GDM1 (cell line): ENCODE data around the gene AP3M1.
"Not testable (repeated sequence)": the region's sequence is repeated elsewhere in the genome, so short reads cannot be mapped to it uniquely, and the experiment has no call there.

Experiments used
- DNase-seq: peaks from one replicate; lab custom pipeline; 2025; lab: John Stamatoyannopoulos, UW

Gene AP3M1

DNA sequence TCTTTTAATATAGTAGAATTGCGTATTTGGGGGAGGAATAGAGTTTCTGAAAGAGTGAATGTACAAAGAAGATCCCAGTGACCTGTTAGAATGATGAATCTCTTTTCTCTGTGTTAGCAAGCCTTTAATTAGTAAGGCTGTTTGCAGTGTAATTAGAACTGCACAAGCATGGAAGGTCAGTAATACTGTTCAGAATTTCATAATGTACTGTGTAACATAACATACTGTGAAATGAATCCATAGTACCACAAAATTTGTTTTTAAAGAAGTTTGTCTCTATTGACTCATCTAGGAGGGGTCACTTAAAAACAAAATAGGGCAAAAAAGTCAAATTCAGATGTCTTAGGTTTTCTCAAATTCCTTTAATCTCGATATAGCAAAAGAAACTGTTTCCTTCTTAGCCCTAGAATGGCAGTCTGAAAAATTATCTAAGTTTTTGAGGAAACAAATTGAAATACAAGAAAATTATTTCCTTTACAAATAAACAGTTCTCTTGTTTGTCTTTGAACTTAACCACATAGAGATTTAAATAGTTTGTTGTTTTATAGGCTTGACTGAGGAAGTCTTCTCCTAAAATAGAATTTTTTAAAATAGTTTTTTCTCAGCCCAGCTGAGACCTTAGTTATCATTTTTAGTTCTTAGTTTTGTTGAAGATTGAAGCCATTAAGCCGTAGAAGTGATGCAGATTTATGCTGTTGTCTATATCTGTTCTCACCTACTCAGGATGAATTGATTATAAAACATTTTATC, 12.9 kb upstream of the AP3M1 start:
- no peak for DNase-seq

DNA sequence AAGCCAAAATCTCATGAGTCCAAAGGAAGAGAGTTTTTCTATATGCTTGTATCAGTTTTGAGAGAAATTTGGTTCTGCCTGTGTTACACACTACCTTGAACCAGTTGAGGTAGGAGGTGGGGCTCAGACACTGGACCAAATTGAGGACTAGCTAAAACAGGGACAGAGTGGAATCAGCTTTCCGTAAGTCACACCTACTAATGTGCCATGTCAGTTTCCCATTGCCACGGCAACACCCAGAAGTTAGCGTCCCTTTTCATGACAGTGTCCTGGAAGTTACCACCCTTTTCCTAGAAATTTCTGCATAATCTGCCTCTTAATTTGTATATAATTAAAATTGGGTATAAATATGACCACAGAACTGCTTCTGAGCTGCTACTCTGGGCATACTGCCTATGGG, 9.4 kb upstream of the AP3M1 start:
- no peak for DNase-seq

DNA sequence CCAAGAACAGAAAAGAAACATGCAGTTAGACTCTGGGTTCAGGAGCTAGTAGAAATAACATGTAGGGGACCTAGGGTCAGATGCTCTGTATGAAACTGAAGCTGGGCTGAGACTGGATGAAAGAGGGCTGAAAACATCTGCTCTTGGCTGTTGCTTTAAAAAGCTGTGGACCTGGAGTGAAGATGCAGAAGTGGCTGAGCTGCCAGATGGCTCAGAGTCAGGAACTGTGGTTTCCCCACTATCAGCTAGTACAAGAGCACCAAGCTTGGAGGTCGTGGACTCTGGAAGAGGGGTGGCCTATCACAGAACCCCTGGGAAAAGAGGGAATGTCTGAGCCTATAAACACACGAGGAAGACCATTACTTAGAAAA, 6.3 kb upstream of the AP3M1 start:
- DNase-seq = peak; percentile 41

DNA sequence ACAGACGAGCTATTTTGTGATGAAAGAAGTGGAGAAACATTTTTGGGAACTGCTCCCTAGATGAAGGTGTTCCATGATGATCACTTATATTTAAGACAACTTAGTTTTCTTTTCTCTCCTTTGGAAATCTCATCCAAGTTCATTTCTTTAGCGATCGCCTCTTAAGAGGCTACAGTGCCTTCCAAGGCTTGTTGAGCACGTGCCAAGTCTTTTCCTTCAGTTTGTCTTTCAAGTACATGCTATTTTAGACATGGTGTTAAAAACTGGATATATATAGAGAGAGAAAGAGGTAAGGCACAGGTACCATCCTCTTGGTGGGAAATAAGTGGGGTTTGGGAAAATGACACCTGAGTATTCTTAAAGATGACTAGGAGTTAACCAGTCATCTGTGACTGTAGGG, 3.0 kb upstream of the AP3M1 start:
- DNase-seq = no peak

DNA sequence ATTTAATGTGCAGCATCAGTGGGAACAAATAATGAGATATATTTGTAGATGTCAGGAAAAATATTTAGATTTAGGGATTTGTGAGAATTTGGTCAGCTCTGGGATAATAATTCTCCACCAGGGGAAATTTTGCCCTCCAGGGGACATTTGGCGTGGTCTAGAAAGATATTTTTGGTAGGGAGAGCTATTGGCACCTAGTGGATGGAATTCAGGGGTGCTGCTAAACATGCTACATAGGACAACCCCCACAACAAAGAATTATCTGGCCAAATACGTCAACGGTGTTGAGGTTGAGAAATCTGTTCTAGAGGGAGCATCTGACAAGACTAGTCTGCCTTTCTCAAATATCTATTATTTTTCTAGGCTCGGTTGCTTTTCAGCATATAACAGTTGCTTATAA, 2.5 kb upstream of the AP3M1 start:
- no peak for DNase-seq

DNA sequence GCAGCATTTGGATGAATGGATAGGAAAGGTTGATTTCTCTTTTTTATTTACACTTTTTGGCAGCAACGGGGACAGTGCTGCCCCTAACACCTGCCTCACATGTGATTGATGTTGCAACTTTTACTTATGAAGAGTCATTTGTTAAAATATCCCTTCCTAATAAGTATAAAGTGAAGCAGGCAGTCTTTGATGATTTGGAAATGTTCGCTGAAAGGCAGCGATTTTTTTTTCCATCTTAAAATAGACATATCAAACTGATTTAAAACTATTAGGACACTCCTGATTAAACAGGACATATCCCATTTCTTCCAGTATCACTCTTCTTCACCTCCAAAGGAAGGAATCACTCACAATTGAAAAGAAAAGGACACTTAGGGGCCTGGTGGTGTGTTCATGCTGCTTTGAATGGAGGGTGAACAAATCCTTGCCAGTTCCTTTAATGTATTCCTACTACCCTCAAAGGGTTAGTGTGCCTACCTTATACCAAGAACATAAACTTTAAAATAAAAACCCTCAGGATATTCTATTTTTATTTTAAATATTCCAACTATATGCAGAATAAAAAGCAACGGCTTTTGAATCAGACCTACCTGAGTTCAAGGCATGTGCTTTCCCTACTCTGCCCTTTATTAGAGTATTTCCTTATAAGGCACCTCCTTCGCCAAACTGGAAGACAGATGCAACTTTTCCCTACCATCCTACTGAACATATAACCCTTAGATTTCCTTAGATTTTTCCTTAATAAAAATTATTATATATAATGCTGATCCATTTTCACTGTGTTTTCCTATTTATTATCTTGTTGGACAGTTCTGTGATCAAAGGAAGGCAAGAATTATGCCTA, 1.5 kb upstream of the AP3M1 start:
- no peak for DNase-seq

DNA sequence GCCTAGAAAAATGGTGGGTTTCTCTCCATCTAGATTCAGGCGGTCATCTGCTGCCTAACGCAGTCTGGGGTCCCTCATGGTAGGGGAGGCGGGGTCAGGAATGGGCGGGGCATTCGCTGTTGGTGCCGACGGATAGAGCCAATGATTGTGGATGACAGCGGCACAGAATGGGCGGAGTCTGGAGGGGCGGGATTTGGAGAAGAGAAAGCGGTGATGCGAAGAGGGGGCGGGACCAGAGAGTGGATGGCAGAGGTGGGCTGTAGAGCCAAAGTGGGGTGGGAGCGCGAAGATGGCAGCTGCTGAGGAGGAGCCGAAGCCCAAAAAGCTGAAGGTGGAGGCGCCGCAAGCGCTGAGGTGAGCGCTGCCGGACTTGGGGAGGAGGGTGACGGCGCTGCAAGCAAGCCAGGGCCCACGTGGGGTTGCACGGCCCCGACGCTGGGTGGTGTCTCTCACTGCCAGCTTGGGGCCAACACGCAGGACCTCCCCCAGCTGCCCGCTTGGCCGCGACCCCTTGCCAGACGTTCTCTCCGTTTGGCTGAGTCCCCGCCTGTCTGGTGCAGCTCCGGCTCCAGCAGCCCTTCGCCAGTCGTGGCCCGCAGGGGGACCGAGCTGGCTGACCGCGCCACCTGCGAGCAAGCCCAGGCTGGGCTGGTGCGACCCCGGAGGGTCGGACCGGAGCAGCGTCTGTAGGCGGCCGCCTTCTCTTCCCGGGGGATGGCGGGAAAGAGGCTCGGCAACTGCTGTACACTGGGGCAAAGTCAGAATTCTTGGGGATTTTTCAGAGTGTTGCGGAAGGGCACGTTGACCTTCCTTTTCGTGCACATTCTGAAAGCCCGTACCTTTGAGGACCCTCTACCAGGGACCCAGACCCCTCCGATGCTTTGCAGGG, 606 bp upstream of the AP3M1 start, which contains the start of gene ADK:
ADK (plus strand) TSS at position 232 of the 889 bp plus-strand sequence; CDS start at position 290, 58 bp downstream.
- peak; percentile 97 for DNase-seq

DNA sequence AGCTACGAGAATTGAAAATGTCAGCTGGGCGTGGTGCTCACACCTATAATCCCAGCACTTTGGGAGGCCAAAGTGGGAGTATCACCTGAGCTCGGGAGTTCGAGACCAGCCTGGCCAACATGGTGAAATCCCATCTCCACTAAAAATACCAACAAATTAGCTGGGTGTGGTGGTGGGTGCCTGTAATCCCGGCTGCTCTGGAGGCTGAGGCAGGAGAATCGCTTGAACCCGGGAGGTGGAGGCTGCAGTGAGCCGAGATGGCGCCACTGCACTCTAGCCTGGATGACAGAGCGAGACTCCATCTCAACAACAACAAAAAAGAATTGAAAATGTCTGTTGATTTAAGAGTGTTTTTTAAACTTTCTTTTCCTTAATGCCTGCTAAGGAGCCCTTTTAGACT, 3.6 kb downstream of the AP3M1 start:
- not testable (repeated sequence) for DNase-seq

DNA sequence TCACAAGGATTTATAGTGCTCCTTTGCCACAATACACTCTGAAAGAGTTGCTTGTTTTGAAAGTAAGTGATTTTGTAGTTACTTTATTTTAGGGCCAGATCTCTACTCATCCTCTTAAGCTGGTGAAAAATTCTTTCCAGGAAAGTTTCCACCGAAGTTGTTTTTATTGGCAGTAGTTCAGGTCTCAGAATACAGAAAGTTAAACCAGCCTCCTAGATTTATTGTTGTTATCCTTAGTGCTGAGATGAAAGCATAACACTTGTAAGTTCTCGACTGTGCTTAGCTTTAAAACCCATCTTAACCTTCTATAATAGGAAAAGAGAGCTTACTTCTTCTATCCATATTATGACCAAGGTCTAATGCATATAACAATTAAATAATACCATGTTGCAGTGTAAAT, 5.5 kb downstream of the AP3M1 start:
- no peak for DNase-seq

DNA sequence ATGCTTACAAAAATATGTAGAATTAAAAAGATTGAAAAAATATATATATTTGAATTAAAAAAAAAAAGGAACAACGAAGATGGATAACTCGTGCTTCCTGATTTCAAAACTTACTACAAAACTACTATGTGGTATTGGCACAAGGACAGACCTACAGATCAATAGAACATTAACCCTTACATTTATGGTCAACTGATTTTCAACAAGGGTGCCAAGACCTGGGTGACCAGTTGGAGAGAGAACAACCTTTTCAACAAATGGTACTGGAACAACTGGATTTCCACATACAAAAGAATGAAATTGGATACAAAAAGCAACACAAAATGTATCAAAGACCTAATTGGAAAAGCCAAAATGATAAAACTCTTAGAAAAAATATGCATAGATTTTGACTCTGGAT, 10.1 kb downstream of the AP3M1 start:
- no peak for DNase-seq

DNA sequence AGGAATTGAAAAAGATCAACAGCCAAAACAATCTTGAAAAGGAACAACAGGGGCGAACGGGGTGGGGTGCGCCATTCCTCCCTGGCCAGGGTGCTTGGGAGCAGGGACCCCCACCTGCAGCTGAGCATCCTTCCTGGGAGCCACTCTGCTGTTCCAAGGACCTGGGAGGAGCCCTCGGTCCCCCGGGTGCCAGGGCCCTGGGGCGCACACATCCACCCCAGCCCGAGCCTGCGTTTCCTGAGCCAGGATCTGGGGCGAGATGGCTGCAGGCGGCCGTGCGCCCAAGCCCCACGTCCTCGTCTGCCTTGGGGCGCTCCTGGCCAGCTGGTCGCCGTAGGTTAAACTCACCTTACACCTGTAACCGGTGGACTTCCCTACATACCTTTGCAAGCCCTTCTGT, 10.6 kb downstream of the AP3M1 start:
- DNase-seq = no peak

DNA sequence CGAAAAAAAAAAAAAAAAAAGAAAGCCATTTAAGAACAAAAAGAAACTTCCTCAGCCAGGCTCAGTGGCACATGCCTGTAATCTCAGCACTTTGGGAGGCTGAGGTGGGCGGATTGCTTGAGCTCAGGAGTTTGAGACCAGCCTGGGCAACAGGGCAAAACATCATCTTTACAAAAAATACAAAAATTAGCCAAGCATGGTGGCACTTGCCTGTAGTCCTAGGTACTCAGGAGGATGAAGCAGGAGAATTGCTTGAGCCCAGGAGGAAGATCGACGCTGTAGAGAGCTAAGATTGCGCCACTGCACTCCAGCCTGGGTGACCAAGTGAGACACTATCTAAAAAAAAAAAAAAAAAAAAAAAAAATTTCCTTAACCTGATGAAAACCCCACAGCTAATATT, 12.0 kb downstream of the AP3M1 start:
- not testable (repeated sequence) for DNase-seq

DNA sequence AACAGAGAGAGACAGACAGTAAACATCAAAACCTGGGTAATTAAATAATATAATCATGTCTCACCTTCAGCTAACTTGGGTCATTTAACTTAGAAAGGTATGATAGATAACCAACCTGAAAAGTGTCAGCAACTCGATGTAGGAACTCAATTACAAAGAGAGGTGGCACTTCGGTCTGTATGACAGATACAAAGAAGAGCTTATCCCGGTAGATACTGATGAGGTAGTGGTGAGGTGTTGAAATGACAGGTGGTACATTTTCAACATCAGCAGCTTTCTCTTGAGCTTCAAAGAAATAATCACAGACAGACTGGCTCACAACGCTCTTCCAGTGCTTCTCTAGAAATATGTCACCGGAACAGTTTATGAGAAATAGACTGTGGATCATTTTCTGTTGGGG, 12.6 kb downstream of the AP3M1 start:
- no peak for DNase-seq

DNA sequence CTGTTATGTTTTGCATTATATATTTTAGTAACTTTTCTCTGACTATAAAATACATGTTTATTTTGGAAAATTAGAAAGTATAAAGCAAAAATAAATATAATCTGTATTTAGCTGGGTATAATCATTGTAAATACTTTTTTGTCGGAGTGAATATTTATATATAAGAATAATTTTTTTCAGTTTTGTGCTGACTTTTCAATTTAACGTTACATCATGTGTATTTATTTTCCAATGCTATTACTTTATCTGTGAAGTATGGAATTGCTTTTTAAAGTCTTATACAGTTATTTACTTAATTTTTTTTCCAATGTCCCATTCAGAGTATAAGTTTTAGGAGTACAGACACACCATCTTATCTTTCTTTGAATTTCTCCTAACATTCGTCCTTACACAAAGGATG, 15.2 kb downstream of the AP3M1 start:
- no peak for DNase-seq

DNA sequence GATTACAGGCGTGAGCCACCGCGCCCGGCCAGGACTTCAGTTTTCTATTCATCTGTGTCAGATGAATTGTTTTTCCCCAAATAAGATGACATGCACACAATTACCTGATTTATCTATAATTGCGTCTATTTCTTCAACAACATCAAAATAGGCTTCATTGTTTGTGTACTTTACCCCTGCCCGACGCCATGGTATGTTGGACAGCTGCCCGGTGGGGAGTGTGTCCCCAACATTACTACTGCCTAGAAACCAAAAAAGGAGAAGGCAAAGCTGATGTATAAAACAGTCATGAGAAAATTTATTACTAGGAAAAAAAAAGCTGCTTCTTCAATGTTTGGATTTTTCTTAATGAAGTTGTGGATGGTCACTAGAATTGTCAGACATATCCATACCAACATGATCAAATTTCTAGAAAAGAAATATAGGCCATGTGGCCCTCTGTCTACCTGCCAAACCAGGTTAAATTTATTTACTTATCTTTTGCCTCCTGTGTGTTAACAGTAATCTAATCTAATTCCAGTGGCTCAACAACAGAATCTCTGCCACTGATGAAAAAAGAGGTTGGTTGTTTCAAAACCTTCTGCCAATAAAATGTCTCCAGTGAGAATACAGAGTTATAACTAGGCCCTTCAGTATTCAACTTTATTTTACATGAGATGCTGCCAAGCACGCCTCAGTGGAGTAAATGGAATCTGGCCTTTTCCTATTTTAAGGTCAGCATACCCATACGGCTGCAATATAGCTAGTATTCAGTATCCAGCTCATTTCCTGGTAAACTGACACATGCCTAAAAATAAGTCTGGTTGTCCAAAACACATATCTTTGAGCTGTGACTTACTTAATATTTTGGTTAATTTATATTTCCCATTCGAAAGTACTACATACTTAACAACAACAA, 16.5 kb downstream of the AP3M1 start:
- no peak for DNase-seq

DNA sequence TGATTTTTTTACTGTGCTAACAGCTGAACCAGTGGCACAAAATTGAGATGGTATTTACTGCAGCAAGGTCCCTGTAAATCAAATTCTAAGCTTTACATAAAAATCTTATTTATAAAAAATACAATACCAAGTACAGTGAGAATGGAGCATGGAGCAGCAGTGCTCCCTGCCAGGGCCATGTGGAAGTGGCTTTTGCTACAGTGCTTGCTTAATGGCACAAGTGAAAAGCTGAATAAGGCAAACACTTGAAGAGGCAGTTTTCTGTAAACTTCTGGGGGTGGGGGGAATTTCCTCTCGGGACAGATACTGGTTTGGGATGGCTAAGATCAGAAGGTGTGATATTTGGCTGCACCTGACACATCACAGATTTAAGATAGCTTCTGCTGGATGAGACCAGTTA, 27.5 kb downstream of the AP3M1 start:
- DNase-seq = no peak

DNA sequence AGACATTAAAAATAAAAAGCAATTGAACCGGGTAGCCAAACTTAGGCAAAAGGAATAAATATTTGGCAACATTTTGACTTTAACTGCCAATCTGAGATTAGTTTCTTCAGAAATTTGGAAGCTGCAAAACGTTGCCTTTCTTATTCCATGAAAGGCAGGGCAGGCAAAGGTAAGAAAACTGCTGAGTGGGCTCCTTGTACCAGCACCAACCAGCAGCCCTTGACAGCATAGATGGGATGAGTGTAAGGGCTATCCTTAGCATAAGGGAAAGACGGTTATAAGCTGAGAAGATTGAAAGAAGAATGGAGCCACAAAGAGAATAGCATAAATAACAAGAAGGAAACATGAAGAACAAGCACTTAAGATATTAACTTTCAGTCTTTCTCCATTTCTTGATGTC, 28.6 kb downstream of the AP3M1 start:
- no peak for DNase-seq

DNA sequence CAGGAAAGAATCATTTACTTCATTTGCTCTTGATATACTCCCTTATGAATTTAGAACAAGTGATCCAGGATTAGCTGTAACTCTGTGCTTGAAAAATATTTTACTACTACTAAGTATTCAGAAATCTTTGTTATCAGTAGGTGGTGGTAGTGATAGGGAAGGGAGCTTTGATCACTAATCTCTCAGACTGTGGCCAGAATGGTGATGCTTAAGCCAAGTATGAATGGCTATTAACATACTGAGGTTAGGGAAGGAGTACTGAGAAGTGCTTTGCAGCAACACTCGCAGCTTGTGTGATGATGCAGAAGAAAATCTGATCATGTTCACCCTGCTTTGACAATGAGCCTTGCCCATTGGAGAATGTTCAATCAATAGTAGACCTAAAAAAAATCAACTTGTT, 29.3 kb downstream of the AP3M1 start:
- no peak for DNase-seq

DNA sequence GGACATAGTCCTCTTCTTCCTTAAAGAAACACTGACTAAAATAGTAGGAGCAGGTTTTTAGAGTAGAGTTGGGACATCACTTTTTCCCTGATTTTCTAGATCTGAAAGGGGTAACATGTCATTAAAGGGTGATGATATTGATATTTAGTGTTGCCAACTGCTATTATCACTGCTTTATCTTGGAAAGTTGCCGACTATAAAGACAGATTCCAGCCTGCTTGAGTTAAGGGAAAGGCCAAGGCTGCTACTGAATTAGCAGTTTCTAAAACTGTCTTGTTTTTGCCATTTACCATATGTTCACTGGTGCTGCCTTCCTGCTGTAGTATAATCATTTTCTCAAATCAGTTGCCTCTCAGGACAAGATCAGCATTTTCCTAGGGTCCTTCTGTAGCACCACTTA, 29.7 kb downstream of the AP3M1 start:
- no peak for DNase-seq

DNA sequence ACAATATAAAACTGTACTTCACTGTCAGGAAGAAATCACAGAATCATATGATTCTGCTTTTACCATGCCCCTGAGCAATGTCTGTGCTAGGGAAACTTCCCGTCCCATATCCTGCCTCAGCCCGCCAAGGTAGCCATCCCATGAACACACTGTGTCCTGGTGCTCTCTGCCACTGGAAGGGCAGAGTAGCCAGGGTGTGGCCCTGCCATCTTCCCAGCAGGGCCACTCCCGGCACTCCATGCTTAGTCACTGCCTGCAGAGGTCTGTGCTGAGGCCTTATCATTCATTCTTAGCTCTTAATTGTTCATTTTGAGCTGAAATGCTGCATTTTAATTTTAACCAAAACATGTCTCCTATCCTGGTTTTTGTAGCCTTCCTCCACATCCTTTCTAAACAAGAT, 31.8 kb downstream of the AP3M1 start:
- no peak for DNase-seq

DNA sequence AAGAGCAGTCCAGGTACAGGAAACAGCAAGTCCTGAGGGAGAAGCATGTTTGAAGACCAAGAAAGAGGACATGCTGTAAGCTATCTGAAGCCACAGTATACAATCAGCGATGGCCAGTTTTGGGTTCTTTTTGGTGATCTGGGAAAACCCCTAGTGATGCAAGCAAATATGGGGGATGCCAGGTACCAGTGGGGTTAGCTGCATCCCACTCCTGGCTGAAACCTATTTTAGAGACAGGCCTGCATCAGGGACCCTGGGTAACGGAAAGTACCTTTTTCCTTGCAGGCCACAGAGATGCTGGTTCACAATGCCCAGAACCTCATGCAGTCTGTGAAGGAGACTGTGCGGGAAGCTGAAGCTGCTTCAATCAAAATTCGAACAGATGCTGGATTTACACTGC, 32.9 kb downstream of the AP3M1 start:
- no peak for DNase-seq
